ENCODE results near the gene SORL1-AS1. TPM values are rescaled to one million over a fixed set of nuclear protein-coding genes. Genes with fewer than 3 reads are reported as not detected.
A peak's percentile ranks its signal among the peaks of the same experiment; 100 is the strongest.
"Not testable (repeated sequence)": the region's sequence is repeated elsewhere in the genome, so short reads cannot be mapped to it uniquely, and the experiment has no call there.

The SORL1-AS1 gene

DNA sequence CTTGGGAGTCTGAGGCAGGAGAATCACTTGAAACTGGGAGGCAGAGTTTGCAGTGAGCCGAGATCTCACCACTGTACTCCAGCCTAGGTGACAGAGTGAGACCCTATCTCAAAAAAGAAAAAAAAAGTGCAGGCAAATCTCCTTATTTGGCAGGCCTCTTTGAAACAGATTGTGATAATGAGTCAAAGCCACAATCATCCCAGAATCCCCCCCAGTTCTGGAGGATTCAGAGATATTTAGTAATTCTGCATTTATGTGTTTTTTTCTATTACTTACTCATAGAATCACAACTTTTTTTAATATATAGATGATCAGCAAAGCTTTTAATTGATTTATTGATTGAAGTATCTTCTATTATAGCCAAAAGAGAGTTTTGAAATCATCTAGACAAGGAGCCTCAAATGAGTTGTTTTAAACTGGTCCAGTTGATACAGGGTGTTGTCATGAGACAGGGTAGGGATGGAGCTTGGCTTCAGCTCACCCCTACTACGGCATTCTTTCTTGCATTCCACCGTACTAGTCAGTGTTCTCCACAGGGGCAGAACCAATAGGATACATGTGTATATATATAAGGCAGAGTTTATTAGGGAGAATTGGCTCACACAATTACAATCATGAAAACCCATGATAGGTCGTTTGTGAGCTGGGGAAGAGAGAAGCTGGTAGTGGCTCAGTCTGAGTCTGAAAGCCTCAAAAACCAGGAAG is 39.9 kb downstream of the SORL1-AS1 start:
- intact Hi-C loops (cut with DNase I) = no loop called here
- no peak for DNase-seq (ENCODE audit: missing footprints)
- ATAC-seq = no peak

DNA sequence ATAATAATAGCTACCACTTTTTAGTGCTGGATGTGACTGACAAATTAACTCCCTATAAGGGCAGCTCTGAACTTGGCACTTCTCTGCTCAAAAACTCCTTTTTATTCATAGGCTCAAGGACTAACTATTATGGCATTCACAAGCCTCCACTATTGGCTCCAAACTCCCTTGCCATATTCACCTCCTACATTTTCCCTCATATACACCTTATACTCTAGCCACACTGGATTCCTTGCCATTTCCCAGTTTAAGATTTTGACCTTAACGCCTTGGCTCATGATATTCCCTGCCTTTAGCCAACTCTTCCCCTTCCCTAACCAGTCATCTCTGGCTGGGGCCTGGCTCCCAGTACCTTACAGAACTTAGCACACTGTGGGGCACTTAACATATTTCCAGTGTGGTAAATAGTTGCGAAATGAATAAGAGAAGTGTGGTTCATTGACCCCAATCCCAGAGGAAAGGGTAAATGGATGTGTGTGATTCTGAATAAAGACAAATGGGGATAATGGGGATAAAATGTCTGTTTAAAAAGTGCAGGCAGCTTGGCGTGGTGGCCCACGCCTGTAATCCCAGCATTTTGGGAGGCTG is 40.7 kb downstream of the SORL1-AS1 start:
- intact Hi-C loops (cut with DNase I) = no loop called here
- DNase-seq (ENCODE audit: missing footprints) = no peak
- ATAC-seq = no peak

DNA sequence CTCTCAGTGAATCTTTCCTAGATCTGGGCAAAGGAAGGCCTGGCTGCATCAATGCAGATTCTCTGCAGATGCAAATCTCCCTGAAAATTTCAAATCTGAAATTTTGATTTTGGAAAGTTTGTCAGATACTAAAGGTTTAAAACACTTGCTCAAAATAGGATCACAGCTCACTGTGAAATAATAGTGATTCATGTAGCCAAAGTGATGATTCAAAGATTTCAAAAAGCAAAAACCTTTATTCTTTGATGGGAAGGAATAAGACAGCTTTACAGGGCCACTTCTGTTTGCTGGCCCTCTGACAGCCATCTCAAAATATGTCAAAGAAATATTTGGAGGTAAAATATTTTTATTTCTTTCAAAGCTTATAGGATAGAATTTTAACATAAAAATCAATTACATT is 41.4 kb downstream of the SORL1-AS1 start:
- intact Hi-C loops (cut with DNase I); ATAC-seq; DNase-seq (ENCODE audit: missing footprints): not testable (repeated sequence)

DNA sequence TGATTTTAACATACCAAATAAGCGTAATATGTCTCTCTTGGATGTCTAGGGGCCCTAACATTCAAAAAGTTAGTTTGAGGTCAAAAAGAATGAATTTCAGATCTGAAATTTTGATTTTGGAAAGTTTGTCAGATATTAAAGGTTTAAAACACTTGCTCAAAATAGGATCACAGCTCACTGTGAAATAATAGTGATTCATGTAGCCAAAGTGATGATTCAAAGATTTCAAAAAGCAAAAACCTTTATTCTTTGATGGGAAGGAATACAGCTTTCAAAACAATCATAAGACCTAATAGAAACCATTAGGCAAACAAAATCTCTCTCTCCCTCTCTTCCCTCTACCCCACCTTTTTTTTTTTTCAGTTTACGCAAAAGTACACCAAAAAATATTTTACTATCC is 42.7 kb downstream of the SORL1-AS1 start:
- ATAC-seq; intact Hi-C loops (cut with DNase I); DNase-seq (ENCODE audit: missing footprints): not testable (repeated sequence)

DNA sequence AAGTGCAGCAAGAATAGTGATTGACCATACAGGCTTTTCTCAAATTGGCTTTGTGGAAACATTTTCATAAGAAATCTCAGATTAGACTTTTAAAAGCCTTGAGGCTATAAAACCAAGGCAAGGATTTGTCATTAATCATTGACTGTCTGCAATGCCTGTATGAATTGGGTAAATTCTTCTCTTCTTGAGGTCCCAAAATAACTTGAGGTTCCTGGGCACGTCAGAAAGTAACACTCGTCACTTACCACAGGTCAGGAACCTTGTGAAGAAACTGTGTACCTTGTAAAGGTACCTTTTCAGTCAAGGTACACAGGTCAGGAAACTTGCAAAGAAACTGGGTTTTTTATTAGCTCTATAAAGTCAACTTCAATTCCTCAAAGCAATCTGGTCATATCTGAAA is 43.9 kb downstream of the SORL1-AS1 start:
- intact Hi-C loops (cut with DNase I) = no loop called here
- ATAC-seq = no peak
- no peak for DNase-seq (ENCODE audit: missing footprints)

DNA sequence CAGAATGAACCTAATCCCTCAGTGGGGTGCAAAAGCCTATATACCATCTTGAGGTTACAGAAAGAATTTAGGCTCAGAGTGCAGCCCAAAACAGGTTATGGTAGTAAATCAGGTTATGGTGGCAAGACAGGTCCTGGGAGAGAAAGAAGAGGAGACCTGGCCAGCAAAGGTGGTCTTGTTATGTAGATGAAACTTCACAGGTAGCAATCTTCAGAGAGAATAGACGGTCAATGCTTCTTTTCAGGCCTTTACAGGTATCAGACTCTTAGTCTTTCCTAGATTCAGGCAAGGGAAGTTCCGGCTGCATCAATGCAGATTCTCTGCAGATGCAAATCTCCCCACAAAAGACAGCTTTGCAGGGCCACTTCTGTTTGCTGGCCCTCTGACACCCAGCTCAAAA is 46.5 kb downstream of the SORL1-AS1 start:
- intact Hi-C loops (cut with DNase I) = no loop called here
- ATAC-seq = no peak

DNA sequence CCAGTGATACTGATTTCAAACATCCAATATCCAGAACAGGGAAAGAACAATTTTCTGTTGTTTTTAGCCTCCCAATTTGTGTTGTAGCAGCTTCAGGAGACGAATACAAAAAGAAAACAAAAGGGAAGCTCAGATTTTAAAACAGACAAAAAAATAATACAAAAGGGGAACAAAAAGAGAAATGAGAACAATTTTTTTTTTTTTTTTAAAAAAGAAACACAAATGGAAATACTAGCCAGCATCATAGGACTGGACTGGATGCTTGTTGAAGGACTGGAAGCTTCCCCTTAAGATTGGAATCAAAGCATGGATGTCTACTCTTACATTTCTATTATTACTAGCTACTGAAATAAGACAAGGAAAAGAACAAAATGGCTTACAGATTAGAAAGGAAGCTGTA is 47.1 kb downstream of the SORL1-AS1 start:
- DNase-seq (ENCODE audit: missing footprints) (no peak), ATAC-seq (no peak)
- intact Hi-C loops (cut with DNase I) = no loop called here

More for the DNA sequence above, 46.5 kb downstream of the SORL1-AS1 start:
- no peak for DNase-seq (ENCODE audit: missing footprints)

DNA sequence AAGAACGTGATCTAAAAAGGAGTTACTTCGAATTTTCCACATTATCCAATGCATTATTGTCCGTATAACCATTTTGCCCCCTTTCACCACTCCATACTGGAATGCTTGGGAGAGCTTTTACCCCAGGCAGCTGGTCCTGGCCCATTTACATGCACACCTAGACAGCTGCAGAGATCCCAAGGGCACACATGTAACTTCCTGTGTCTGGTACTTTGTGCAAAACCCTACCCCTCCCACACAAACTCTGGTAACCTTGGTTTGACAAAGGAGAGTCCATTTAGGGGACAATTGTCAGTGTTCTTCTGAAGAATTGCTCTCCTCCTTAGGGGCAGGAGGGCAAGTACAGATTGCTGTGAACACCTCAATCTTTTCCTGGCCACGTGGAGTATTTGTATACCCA is 58.0 kb downstream of the SORL1-AS1 start:
- ATAC-seq = no peak
- intact Hi-C loops (cut with DNase I) = no loop called here

DNA sequence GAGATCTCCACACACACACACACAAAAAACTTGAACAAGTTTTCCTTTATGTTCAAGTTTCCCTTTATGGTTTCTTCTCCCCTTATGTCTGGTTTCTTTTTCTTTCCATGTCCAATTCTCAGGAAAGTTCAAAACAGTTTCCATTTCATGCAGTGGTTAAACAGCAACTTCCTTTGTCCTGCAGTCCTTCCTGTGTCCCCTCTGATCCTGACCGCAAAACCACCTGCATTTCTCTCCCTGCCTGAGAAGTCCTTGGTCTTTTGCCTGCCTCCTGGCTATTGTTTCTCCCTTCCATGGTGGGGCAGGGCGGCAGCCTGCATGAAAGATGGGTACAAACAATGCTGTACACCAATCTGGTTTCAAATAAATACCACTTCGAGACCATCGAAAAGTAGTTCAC is 58.9 kb downstream of the SORL1-AS1 start:
- ATAC-seq (no peak), DNase-seq (ENCODE audit: missing footprints) (no peak)
- intact Hi-C loops (cut with DNase I) = no loop called here

More for the DNA sequence above, 58.0 kb downstream of the SORL1-AS1 start:
- no peak for DNase-seq (ENCODE audit: missing footprints)

DNA sequence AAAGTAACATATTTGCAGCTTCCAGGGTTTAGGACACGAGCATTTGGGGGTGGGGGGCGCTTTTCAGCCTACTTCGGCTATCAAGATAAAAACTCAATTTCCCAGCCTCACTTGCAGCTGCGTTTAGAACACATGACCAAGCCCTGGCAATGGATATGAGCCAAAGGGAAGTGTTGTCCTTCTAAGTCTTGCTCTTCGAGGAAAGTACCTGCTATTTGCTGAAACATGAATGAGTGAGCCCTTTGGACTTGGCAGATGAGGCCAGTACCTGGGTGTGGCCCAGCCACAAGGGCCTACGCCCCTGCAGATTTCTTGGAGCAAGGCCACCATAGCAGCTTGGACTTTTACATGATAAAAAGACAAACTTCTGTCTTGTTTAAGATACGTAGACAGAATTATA is 60.9 kb downstream of the SORL1-AS1 start:
- no peak for DNase-seq (ENCODE audit: missing footprints)
- no peak for ATAC-seq
- intact Hi-C loops (cut with DNase I) = no loop called here

DNA sequence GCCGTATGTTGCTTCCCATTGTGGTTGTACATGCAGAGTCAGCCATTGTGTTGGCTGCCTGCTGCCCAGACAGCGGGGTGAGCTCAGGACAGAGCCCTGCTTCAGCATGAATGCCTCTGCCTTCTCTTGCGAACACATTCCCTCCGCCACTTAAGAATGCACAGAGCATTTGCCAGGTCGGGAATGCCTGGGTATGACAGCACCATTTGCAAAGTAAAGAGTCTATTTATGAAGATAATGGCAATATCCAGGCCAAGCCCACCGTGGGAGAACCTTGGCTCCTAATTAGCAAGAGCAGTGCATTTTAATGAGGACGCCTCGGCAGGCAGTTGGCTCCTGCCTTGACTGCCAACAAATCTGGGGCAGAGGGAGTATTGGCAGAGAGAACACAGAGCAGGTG is 63.1 kb downstream of the SORL1-AS1 start:
- intact Hi-C loops (cut with DNase I) = loop anchor here (2.0 kb wide), 1 partner anchor 63 kb away; the partner anchor contains the start of genes SORL1 and SORL1-AS1
- ATAC-seq (peak; percentile 94), DNase-seq (ENCODE audit: missing footprints) (no peak)

Other genes with a start within 250 kb of the SORL1-AS1 start
- 24.4 TPM for gene SC5D, start 160.2 kb downstream of the SORL1-AS1 start, total RNA-seq
- gene SORL1, start 653 bp downstream of the SORL1-AS1 start, total RNA-seq = 6.1 TPM